Stimulated activated CD4-positive, alpha-beta T cell treated with anti-CD3 and anti-CD28 coated beads, Interleukin-1b, Interleukin-23, amount 100 ng/mL, for 24 hours (primary cell): ENCODE results near the gene IKZF1.

Experiments used
- DNase-seq, 4 experiments: peaks; one replicate each; pipeline ENCODE4 v3.0.0-alpha.2; 2020; ENCODE audit warnings: low read depth in 4 of 4, low spot score in 1 of 4

IKZF1 gene

GRCh38 chr7:50304129-50304910 lies at the start of gene IKZF1:
TSS of gene IKZF1 (plus strand) at chr7:50304716. CDS start at chr7:50319062, 14,346 bp downstream.
- no peak for DNase-seq

- no peak for DNase-seq
Measured at GRCh38 chr7:50261593-50261992, 42.9 kb upstream of the IKZF1 start.

GRCh38 chr7:50262446-50262845 lies 42.1 kb upstream of the IKZF1 start:
- DNase-seq: no peak

GRCh38 chr7:50262916-50263690 lies 41.4 kb upstream of the IKZF1 start:
- DNase-seq: no peak

- no peak for DNase-seq
Measured at GRCh38 chr7:50264908-50265307, 39.6 kb upstream of the IKZF1 start.

- no peak for DNase-seq
Measured at GRCh38 chr7:50265968-50266634, 38.4 kb upstream of the IKZF1 start.

GRCh38 chr7:50266635-50267386 lies 37.7 kb upstream of the IKZF1 start:
- peak in 3 of 4 experiments; percentile 30 to 75 (median 62) for DNase-seq

GRCh38 chr7:50267525-50268041 lies 36.9 kb upstream of the IKZF1 start:
- no peak for DNase-seq

- DNase-seq: no peak
Measured at GRCh38 chr7:50268223-50268622, 36.3 kb upstream of the IKZF1 start.

- no peak for DNase-seq
Measured at GRCh38 chr7:50268990-50269389, 35.5 kb upstream of the IKZF1 start.

- no peak for DNase-seq
Measured at GRCh38 chr7:50270531-50271018, 33.9 kb upstream of the IKZF1 start.

GRCh38 chr7:50272808-50273207 lies 31.7 kb upstream of the IKZF1 start:
- no peak for DNase-seq

- DNase-seq: no peak
Measured at GRCh38 chr7:50273301-50273700, 31.2 kb upstream of the IKZF1 start.

- DNase-seq: no peak
Measured at GRCh38 chr7:50273870-50274269, 30.6 kb upstream of the IKZF1 start.

GRCh38 chr7:50274361-50274760 lies 30.2 kb upstream of the IKZF1 start:
- DNase-seq: no peak

GRCh38 chr7:50275430-50275829 lies 29.1 kb upstream of the IKZF1 start:
- no peak for DNase-seq

GRCh38 chr7:50276483-50276882 lies 28.0 kb upstream of the IKZF1 start:
- no peak for DNase-seq

- no peak for DNase-seq
Measured at GRCh38 chr7:50278120-50278519, 26.4 kb upstream of the IKZF1 start.

- no peak for DNase-seq
Measured at GRCh38 chr7:50281680-50282445, 22.7 kb upstream of the IKZF1 start.
